Pancreas (tissue), 10 donors: ENCODE measurements around the gene MTCH2. TPM values are rescaled to one million over a fixed set of nuclear protein-coding genes. Genes with fewer than 3 reads are reported as not detected.

ENCODE experiments used
- ATAC-seq, 4 donors: fragments of 200-7000 bp; cut with Tn5 transposase; one replicate each; pipeline versions ENCODE4 v1.8.0 to v1.9.1; 2020; ENCODE audit warnings: mild to moderate bottlenecking in 4 of 4, moderate library complexity in 4 of 4
- DNase-seq, 6 donors: peaks; one replicate each; pipeline ENCODE4 v3.0.0-alpha.2; 2020
- FAIRE-seq: peaks from 2 replicates; lab custom pipeline; 2012; peaks lifted over from hg19 to GRCh38; lab: Jason Lieb, UNC
- H3K27ac ChIP-seq, 4 donors: fragments of 200-600 bp; sonication (generic); 1 replicate in 3 of 4; 2 replicates in 1 of 4; pipeline versions ENCODE4 v1.5.0 to v1.8.0; 2020
- H3K27me3 ChIP-seq, 4 donors: fragments of 200-600 bp; one replicate each; pipeline ENCODE4 v1.8.0; 2021
- H3K36me3 ChIP-seq, 3 donors: fragments of 200-600 bp; sonication (generic) in 1 of 3; one replicate each; pipeline versions ENCODE4 v1.5.0 to v1.8.0; 2020 to 2021
- H3K4me1 ChIP-seq, 3 donors: fragments of 200-600 bp; one replicate each; pipeline ENCODE4 v1.8.0; 2021
- H3K4me3 ChIP-seq, 4 donors: fragments of 200-600 bp; sonication (generic) in 2 of 4; one replicate each; pipeline versions ENCODE4 v1.5.0 to v1.8.0; 2020 to 2021
- H3K9me3 ChIP-seq, 4 donors: fragments of 200-600 bp; one replicate each; pipeline ENCODE4 v1.8.0; 2021
- WGBS, 2 donors: extraction: QIAGEN DNeasy Blood & Tissue Kit; methylation state at CpG; one replicate each; pipeline ENCODE4 v1.1.7; 2013; 5-methylcytosine and 5-hydroxymethylcytosine counted together
- intact Hi-C, 3 donors: fragments of 100-400 bp; cut with DNase I; formaldehyde crosslinking; loops; one replicate each; pipeline versions ENCODE4 v1.11.1 to v1.14.2; 2022
- polyA plus RNA-seq, 2 donors: library from polyadenylated mRNA; stranded (reverse); fragments of 200-250 nt; gene quantifications; one replicate each; pipeline ENCODE4 v1.2.3, GENCODE V29; 2013
- total RNA-seq, 6 donors: library from RNA; stranded (reverse); fragmentation: NEBNext Ultra II Directional in 4 of 6; extraction: Animal tissue kit (Norgen Biotek cat#: 25700) in 4 of 6; gene quantifications; one replicate each; pipeline versions ENCODE4 v1.2.1 to v1.2.4, GENCODE V29; 2021 to 2023
- TF ChIP-seq, protein P1 (sequence below), 4 donors: fragments of 200-600 bp; sonication (generic) in 3 of 4; IDR thresholded peaks; one replicate each; pipeline versions ENCODE4 v1.5.0 to v1.8.0; 2021; ENCODE audit warnings: antibody characterized with exemption in 4 of 4
- donor health status: healthy with polysubstance abuse.
- donor health status: DM: no; HTN: no; CAD: no; lungs with moderate emphysema.
- donor health status: DM: no; HTN: no; CAD: no.
- donor health status: control.
- donor health status: control.
- donor health status: Bipolar disorder and iron deficiency.
- donor health status: DM: yes; HTN: yes; CAD: no.
- donor health status: DM: no; HTN: no; CAD: no.
- donor health status: DM: no; HTN: no; CAD: no.
- donor health status: DM: yes; HTN: yes; CAD: no.

MTCH2 gene
- total and polyA plus RNA-seq, 8 donors: 13.5 to 34.2 (median 22.4) TPM

DNA sequence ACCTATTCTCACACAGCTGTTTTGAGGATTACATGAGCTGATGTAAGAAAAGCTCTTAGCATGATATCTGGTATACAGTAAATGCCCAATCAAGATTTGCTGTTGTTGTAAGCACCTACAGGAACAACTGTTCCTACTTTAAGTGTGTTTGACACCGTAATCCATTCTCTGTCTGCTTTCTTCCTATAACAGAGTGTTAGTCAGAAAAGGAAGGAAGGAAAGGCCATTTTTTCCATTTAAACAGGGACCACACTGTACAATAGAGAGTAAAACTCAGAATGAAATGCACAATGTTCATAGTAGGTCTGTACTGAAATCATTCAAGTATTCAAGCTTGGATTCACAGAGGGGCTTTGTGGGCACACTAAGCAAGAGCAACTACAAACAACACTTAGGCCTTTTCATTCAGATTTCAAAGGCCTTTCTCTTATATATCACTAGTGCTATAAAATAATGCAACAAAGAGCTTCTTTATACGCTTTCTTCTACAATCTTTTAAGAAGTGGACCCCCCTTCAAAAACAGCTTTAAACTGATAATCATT, 21.5 kb downstream of the MTCH2 start:
- no peaks in the 10 kb centered on the region for H3K4me1 ChIP-seq
- no peaks in the 10 kb centered on the region for H3K27me3 ChIP-seq
- FAIRE-seq: no peak
- intact Hi-C loops: no loop called here
- 91 to 95% methylated on average over 2 of the region's 2 CpGs for WGBS, 2 donors
- TF ChIP-seq, protein P1, sequence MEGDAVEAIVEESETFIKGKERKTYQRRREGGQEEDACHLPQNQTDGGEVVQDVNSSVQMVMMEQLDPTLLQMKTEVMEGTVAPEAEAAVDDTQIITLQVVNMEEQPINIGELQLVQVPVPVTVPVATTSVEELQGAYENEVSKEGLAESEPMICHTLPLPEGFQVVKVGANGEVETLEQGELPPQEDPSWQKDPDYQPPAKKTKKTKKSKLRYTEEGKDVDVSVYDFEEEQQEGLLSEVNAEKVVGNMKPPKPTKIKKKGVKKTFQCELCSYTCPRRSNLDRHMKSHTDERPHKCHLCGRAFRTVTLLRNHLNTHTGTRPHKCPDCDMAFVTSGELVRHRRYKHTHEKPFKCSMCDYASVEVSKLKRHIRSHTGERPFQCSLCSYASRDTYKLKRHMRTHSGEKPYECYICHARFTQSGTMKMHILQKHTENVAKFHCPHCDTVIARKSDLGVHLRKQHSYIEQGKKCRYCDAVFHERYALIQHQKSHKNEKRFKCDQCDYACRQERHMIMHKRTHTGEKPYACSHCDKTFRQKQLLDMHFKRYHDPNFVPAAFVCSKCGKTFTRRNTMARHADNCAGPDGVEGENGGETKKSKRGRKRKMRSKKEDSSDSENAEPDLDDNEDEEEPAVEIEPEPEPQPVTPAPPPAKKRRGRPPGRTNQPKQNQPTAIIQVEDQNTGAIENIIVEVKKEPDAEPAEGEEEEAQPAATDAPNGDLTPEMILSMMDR (IDR thresholded peaks at IDR 0.05): no peak
- no peak for ATAC-seq
- no peak overlapping the region for H3K27ac ChIP-seq
- H3K9me3 ChIP-seq: no peaks in the 10 kb centered on the region
- DNase-seq: no peak
- H3K4me3 ChIP-seq: no peak overlapping the region
- peaks cover 4 to 40% (median 6%) of the 10 kb centered on the region in 3 donors for H3K36me3 ChIP-seq

DNA sequence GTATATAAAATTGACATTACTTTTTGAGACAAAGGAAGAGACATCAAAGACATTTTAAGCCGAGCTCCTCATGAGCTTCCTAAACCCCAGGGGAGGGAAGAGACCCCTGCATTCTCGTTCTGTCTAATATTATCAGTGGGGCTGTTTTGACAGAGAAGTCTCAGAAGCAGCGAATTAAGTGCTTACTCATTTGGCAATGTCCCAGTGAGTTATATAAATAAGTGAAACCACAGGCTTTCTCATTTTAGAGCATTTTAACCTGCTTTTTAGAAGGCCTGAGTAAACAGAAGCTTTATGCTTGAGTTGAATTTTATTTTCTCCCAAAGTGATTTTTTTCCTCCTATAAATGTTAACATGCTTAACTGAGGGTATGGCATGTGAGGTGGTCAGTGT, 24.9 kb downstream of the MTCH2 start:
- no peak overlapping the region for H3K27ac ChIP-seq
- 50 to 52% methylated on average over 3 of the region's 3 CpGs for WGBS, 2 donors
- FAIRE-seq: no peak

GRCh38 chr11:47616726-47617416, 25.5 kb downstream of the MTCH2 start:
- no peaks in the 10 kb centered on the region for H3K27me3 ChIP-seq
- ATAC-seq (peak; percentile 46 to 86 (median 78)), FAIRE-seq (no peak), DNase-seq (peak in 2 of 6 donors; percentile 27 to 40)
- WGBS, 2 donors: 83 to 88% methylated on average over 10 of the region's 10 CpGs
- H3K4me3 ChIP-seq: no peak overlapping the region
- H3K36me3 ChIP-seq: peaks cover 0 to 15% (median 6%) of the 10 kb centered on the region in 3 donors
- H3K4me1 ChIP-seq: no peaks in the 10 kb centered on the region
- intact Hi-C loops: no loop called here
- no peak overlapping the region for H3K27ac ChIP-seq
- no peaks in the 10 kb centered on the region for H3K9me3 ChIP-seq
- TF ChIP-seq, protein P1 (IDR thresholded peaks at IDR 0.05): peak in 2 of 4 donors; percentile 10 to 11

More for the DNA sequence above, 24.9 kb downstream of the MTCH2 start:
- DNase-seq (no peak), ATAC-seq (peak in 2 of 4 donors; percentile 18 to 52)
- TF ChIP-seq, protein P1 (IDR thresholded peaks at IDR 0.05): no peak
- Histone ChIP-seq H3K9me3 (no peaks in the 10 kb centered on the region), H3K36me3 (peaks cover 2 to 20% (median 6%) of the 10 kb centered on the region in 3 donors), H3K4me3 (no peak overlapping the region), H3K4me1 (no peaks in the 10 kb centered on the region), H3K27me3 (no peaks in the 10 kb centered on the region)
- intact Hi-C loops: no loop called here

DNA sequence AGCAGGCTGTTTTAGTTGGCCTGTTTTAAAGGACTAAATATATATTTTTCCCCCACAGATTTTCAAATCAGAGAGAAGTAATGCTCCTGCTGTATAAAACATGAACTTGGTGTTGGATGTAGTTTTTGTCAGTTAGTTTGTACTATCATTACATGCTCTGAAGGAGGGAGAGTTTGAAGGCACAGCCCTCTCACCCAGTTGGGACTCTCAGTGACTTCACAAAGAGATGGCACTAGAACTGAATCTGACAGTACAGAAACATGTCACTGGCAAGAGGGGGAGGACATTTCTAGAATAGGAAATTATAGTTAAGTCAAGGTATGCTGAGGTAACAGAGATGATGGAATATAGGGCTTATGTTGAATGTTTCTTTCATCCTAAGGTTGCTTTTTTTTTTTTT, 27.1 kb downstream of the MTCH2 start:
- DNase-seq (no peak), ATAC-seq (no peak), FAIRE-seq (no peak)
- intact Hi-C loops: no loop called here
- no peaks in the 10 kb centered on the region for H3K4me1 ChIP-seq
- no peaks in the 10 kb centered on the region for H3K9me3 ChIP-seq
- H3K27me3 ChIP-seq: no peaks in the 10 kb centered on the region
- peaks cover 0 to under 1% (median 0%) of the 10 kb centered on the region in 3 donors for H3K36me3 ChIP-seq
- H3K27ac ChIP-seq: no peak overlapping the region
- no peak overlapping the region for H3K4me3 ChIP-seq
- TF ChIP-seq, protein P1 (IDR thresholded peaks at IDR 0.05): no peak

DNA sequence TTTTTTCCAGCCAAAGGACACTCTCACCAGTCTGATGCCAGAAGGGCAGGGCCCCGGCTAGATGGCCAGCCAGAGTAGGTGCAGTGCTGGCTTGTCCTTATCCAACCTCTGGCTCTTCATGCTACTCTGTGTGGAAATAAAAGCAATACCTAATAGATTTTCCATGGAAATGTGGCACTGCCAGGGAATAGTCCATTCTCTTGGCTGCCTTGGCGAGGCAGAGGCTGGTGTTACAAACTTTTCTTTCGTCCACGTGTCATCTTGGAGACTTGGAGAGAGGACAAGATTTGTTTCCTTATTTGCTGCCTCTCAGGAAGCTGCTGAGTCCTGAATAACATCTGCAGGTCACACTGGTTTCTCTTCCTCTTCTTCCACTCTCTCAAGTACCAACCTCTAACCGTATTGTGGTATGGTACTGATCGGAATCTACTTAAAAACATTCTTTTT, 31.0 kb downstream of the MTCH2 start:
- Histone ChIP-seq H3K4me1 (no peaks in the 10 kb centered on the region), H3K27ac (no peak overlapping the region), H3K27me3 (no peaks in the 10 kb centered on the region), H3K4me3 (no peak overlapping the region), H3K36me3 (no peaks in the 10 kb centered on the region), H3K9me3 (no peaks in the 10 kb centered on the region)
- TF ChIP-seq, protein P1 (IDR thresholded peaks at IDR 0.05): no peak
- ATAC-seq: peak in 2 of 4 donors; percentile 55 to 72
- intact Hi-C loops: no loop called here
- WGBS, 2 donors: 76 to 83% methylated on average over 6 of the region's 6 CpGs
- FAIRE-seq: no peak
- DNase-seq: no peak
